Activated naive CD8-positive, alpha-beta T cell treated with anti-CD3 and anti-CD28 coated beads, Interleukin-2, amount 10 ng/mL, durations not matched to agents 7 days and 5 days (primary cell): ENCODE measurements around the gene AMBN. TPM values are rescaled to one million over a fixed set of nuclear protein-coding genes. Genes with fewer than 3 reads are reported as not detected.
"Not testable (repeated sequence)": the region's sequence is repeated elsewhere in the genome, so short reads cannot be mapped to it uniquely, and the experiment has no call there.

Source experiments
- ATAC-seq: fragments of 150-1000 bp; cut with Tn5 transposase; one replicate; pipeline ENCODE4 v1.10.0; 2021; ENCODE audit warnings: low read depth, moderate library complexity
- POLR2A ChIA-PET: fragments of 350-600 bp; sonication (Branson Sonifier 250); formaldehyde crosslinking; loops from one replicate; lab custom pipeline; 2021; ENCODE audit warnings: antibody characterized with exemption; lab: Charles Lee
- DNase-seq: peaks from one replicate; pipeline ENCODE4 v3.0.0; 2021
- H3K27ac Mint-ChIP-seq: one replicate; pipeline ENCODE4 v1.8.0; 2022; ENCODE audit warnings: mild to moderate bottlenecking, mixed read lengths
- H3K27me3 Mint-ChIP-seq: one replicate; pipeline ENCODE4 v1.8.0; 2022; ENCODE audit warnings: mild to moderate bottlenecking, moderate library complexity, mixed read lengths
- H3K36me3 Mint-ChIP-seq: one replicate; pipeline ENCODE4 v1.8.0; 2021; ENCODE audit warnings: mild to moderate bottlenecking, mixed read lengths
- H3K4me1 Mint-ChIP-seq: one replicate; pipeline ENCODE4 v1.8.0; 2021; ENCODE audit warnings: mixed read lengths
- H3K4me3 Mint-ChIP-seq: one replicate; pipeline ENCODE4 v1.8.0; 2022; ENCODE audit warnings: mild to moderate bottlenecking, moderate library complexity, mixed read lengths
- H3K9me3 Mint-ChIP-seq: one replicate; pipeline ENCODE4 v1.8.0; 2021; ENCODE audit warnings: mixed read lengths
- total RNA-seq, 2 experiments: library from RNA; stranded (reverse); gene quantifications; one replicate each; pipeline ENCODE4 v1.2.3, GENCODE V29; 2021

AMBN gene
- total RNA-seq, 2 experiments from 2014 or later, result not detected

DNA sequence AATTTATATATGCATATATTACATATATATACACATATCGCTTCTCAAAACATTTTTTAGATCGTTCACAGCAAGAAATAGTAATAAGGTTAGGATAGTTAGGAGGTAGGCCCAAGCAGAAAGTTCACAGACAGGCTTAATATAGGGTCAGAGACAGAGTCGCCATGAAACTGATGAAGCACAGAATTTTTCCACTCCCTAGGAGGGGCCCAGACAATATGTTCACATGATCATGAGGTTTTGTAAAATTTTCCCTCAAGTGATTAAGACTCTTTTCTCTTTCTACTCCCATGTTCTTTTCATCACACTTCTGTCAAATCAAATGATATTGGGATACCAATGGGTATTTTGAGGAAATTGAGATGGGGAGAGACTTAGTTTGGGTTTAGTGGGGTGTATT is 31.3 kb downstream of the AMBN start:
- Mint-ChIP-seq H3K27me3 (peaks cover 2% of the 10 kb centered on the region), H3K27ac (no peak overlapping the region), H3K9me3 (no peaks in the 10 kb centered on the region), H3K36me3 (no peaks in the 10 kb centered on the region), H3K4me1 (peaks cover 2% of the 10 kb centered on the region), H3K4me3 (no peak overlapping the region)
- POLR2A ChIA-PET, result no interaction called here
- DNase-seq, result no peak
- peak; percentile 70 for ATAC-seq

DNA sequence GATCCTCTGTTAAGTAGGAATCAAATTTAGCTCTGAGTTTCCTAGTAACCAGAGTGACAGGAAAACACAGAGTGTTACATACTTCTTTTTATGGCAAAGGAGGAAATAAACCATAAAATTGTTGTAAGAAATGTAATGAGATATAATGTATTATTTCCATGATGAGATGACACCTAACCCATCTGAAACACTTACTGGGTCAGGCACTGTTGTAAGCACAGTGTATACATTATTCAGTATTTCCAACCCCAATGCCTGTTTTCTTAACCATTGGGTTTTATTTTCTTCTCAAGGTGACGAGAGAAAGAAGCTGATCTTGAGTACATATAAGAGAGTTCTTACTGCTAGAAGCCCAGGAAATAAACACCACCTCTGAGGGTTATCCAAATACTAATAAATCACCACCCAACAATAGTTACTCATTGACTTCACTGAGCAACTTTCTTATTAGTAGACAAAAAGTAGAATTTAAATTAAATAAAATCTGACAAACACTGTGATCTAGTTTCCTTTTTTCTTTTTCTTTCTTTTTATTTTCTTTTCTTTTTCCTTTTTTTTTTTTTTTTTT is 32.3 kb downstream of the AMBN start:
- H3K36me3 Mint-ChIP-seq, result no peaks in the 10 kb centered on the region
- H3K27ac Mint-ChIP-seq, result no peak overlapping the region
- peak; percentile 56 for ATAC-seq
- DNase-seq, result no peak
- no peak overlapping the region for H3K4me3 Mint-ChIP-seq
- POLR2A ChIA-PET, result interaction anchor here (0.7 kb wide), 1 partner anchor 59 kb away, joined by 3 read pairs; no protein-coding TSS in a partner anchor
- no peaks in the 10 kb centered on the region for H3K9me3 Mint-ChIP-seq
- H3K27me3 Mint-ChIP-seq, result peaks cover 2% of the 10 kb centered on the region
- peaks cover 5% of the 10 kb centered on the region for H3K4me1 Mint-ChIP-seq

GRCh38 chr4:70627620-70628019 is 35.6 kb downstream of the AMBN start:
- Mint-ChIP-seq H3K27me3 (peaks cover 4% of the 10 kb centered on the region), H3K4me1 (peaks cover 5% of the 10 kb centered on the region), H3K9me3 (no peaks in the 10 kb centered on the region), H3K36me3 (no peaks in the 10 kb centered on the region), H3K4me3 (no peak overlapping the region), H3K27ac (no peak overlapping the region)
- DNase-seq, result no peak
- POLR2A ChIA-PET, result no interaction called here
- ATAC-seq, result no peak

DNA sequence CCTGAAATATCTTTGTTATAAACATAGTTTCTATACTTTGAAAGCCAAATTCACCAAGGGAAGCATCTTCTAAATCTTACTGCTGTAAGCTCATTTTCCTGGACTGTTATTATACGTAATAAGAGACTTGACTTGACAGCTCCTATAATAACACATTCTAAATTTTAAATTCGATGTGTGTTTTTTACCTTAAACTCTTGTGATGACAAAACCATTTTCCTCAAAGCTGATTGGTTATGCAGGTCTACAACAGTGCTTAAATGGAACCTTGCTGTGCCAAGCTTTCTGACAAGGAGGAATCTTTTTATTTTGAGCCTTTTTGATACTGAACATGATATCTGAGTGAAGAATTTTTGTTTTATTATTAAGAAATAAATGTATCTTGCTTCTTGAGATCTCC is 36.4 kb downstream of the AMBN start, which contains the start of gene ENAM:
Gene ENAM (plus strand): TSS at position 301 of the 400 bp plus-strand sequence. CDS start 757 bp downstream, outside the sequence.
- DNase-seq, result no peak
- H3K27ac Mint-ChIP-seq, result no peak within 1 kb of the TSS
- H3K4me1 Mint-ChIP-seq, result peaks cover 5% of the 10 kb centered on the region
- no peaks in the 10 kb centered on the region for H3K36me3 Mint-ChIP-seq
- no peaks in the 10 kb centered on the region for H3K9me3 Mint-ChIP-seq
- peaks cover 7% of the 10 kb centered on the region for H3K27me3 Mint-ChIP-seq
- H3K4me3 Mint-ChIP-seq, result no peak within 1 kb of the TSS
- POLR2A ChIA-PET, result no interaction called here
- ATAC-seq, result no peak

DNA sequence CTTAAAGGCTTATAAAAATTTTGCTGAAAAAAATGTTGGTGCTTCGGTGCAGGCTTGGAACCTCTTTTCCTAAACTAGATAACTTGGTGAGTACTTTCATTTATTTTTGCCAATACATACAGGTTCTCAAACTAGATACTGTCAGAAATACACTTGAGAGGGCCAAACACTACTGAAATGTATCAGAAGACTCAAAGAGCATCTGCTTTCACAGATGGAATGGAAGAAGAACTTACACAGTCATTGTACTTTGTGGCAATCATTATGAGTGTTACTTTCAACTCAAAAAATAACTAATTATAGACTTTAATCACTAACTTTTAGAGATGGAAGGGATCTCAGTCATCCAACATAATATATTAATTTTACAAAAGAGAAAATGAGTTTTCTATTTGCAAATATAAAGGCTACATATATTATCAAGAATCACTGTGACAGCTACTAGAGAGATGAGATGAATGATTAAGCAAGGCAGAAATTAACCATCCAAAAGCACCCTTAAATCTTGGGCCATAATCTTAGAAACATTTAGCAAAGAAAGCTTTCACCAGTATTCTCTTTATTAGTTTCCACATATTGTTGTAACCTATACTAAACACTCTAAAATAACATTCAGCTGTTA is 37.5 kb downstream of the AMBN start:
- Mint-ChIP-seq H3K4me1 (peaks cover 5% of the 10 kb centered on the region), H3K4me3 (no peak overlapping the region), H3K27ac (no peak overlapping the region), H3K36me3 (no peaks in the 10 kb centered on the region), H3K9me3 (no peaks in the 10 kb centered on the region), H3K27me3 (peaks cover 7% of the 10 kb centered on the region)
- POLR2A ChIA-PET, result no interaction called here
- DNase-seq, result no peak
- no peak for ATAC-seq

- peaks cover 7% of the 10 kb centered on the region for H3K27me3 Mint-ChIP-seq
- H3K9me3 Mint-ChIP-seq, result no peaks in the 10 kb centered on the region
- H3K4me1 Mint-ChIP-seq, result peaks cover 5% of the 10 kb centered on the region
- H3K27ac Mint-ChIP-seq, result no peak overlapping the region
- ATAC-seq, result no peak
- no peak for DNase-seq
- POLR2A ChIA-PET, result no interaction called here
- H3K36me3 Mint-ChIP-seq, result no peaks in the 10 kb centered on the region
- H3K4me3 Mint-ChIP-seq, result no peak overlapping the region
Measured at GRCh38 chr4:70630162-70630561, 38.1 kb downstream of the AMBN start.

DNA sequence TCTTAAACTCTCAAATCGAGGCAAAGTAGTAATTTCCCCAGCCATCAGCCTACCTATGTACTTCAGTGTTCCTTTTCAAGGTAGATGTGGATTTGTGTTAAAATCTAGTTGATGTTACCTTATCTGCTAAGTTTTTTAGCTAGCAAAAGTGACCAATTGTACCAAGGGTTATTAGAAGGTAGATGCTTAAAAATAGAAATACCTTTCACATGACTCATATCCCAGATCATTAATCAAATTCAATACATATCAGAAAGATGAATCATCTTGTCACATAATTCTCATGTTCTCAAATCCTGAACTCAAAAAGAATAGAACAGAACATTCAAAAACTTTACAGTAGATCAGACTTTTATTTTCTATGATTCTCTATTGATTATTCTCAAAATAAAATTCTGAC is 40.0 kb downstream of the AMBN start:
- POLR2A ChIA-PET, result no interaction called here
- H3K27me3 Mint-ChIP-seq, result peaks cover 6% of the 10 kb centered on the region
- H3K27ac Mint-ChIP-seq, result no peak overlapping the region
- H3K4me1 Mint-ChIP-seq, result peaks cover 5% of the 10 kb centered on the region
- no peak overlapping the region for H3K4me3 Mint-ChIP-seq
- H3K9me3 Mint-ChIP-seq, result no peaks in the 10 kb centered on the region
- H3K36me3 Mint-ChIP-seq, result no peaks in the 10 kb centered on the region
- DNase-seq, result no peak
- no peak for ATAC-seq

DNA sequence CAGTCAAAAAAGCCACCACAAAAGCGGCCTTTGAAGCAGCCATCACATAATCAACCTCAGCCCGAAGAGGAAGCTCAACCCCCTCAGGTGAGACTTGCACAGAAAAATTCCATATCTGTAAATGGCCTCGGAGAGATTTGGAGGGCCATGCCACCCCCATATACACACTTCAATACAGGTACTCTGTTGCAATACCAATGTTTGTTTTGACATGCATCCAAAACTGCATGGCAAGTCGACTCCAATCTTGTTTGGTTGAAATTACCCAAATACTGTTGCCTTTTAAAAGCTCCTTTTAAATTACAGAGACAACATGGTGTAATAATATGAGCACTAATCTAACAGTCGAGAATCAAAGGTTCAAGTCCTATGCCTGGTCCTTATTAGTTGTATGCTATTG is 42.4 kb downstream of the AMBN start:
- POLR2A ChIA-PET, result no interaction called here
- Mint-ChIP-seq H3K9me3 (no peaks in the 10 kb centered on the region), H3K4me1 (peaks cover 2% of the 10 kb centered on the region), H3K27ac (no peak overlapping the region), H3K27me3 (peaks cover 6% of the 10 kb centered on the region), H3K36me3 (no peaks in the 10 kb centered on the region), H3K4me3 (no peak overlapping the region)
- no peak for ATAC-seq
- no peak for DNase-seq

- no peaks in the 10 kb centered on the region for H3K9me3 Mint-ChIP-seq
- H3K36me3 Mint-ChIP-seq, result no peaks in the 10 kb centered on the region
- no peak overlapping the region for H3K27ac Mint-ChIP-seq
- no peak for ATAC-seq
- H3K4me3 Mint-ChIP-seq, result no peak overlapping the region
- H3K4me1 Mint-ChIP-seq, result peaks cover 4% of the 10 kb centered on the region
- POLR2A ChIA-PET, result no interaction called here
- H3K27me3 Mint-ChIP-seq, result peaks cover 4% of the 10 kb centered on the region
- DNase-seq, result no peak
Measured at GRCh38 chr4:70637239-70637913, 45.3 kb downstream of the AMBN start.

GRCh38 chr4:70640192-70640591 is 48.1 kb downstream of the AMBN start:
- H3K36me3 Mint-ChIP-seq, result no peaks in the 10 kb centered on the region
- no peak for DNase-seq
- H3K4me1 Mint-ChIP-seq, result peaks cover 2% of the 10 kb centered on the region
- no peaks in the 10 kb centered on the region for H3K27me3 Mint-ChIP-seq
- no peak overlapping the region for H3K4me3 Mint-ChIP-seq
- ATAC-seq, result no peak
- no peaks in the 10 kb centered on the region for H3K9me3 Mint-ChIP-seq
- H3K27ac Mint-ChIP-seq, result no peak overlapping the region
- POLR2A ChIA-PET, result no interaction called here

GRCh38 chr4:70650741-70651140 is 58.7 kb downstream of the AMBN start:
- not testable (repeated sequence) for H3K4me3 Mint-ChIP-seq, H3K27ac Mint-ChIP-seq

DNA sequence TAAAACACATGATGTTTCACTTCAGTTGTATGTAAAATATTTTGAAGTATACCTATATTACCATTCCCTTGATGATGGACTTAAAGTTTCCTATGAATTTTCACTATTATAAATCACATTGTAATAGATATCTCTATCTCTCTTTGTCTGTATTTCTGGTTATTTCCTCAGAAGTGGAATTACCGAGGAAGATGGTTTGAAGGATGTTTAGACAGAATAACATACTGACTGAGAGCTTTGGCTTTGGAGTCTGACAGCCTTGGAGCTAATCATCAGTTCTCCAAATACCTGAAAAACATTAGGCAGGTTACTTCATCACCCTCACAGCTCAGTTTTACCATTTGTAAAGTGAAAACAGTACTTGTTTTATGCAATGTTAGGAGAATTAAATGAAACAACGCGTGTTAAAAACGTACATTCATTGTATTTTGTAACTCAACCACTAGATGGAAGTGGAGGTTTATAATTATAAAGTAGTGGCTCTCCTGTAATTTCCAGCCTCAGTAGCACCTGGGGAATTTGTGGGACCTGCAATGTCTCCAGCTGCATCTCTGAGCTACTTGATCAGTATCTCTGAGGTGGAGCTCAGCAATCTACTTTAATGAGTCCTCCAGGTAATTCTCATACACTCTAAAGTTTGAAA is 59.9 kb downstream of the AMBN start:
- no peak for DNase-seq
- peak; percentile 67 for ATAC-seq
- Mint-ChIP-seq H3K9me3 (no peaks in the 10 kb centered on the region), H3K4me3 (no peak overlapping the region), H3K36me3 (no peaks in the 10 kb centered on the region), H3K27me3 (peaks cover 10% of the 10 kb centered on the region), H3K27ac (no peak overlapping the region), H3K4me1 (peaks cover 5% of the 10 kb centered on the region)
- POLR2A ChIA-PET, result interaction anchor here (0.7 to 1.3 kb wide), 2 partner anchors 7 to 53 kb away, joined by 7 read pairs; no protein-coding TSS in a partner anchor

More at GRCh38 chr4:70650741-70651140, 58.7 kb downstream of the AMBN start:
- H3K9me3 Mint-ChIP-seq, ATAC-seq, H3K36me3 Mint-ChIP-seq, H3K4me1 Mint-ChIP-seq, DNase-seq, H3K27me3 Mint-ChIP-seq, POLR2A ChIA-PET: not testable (repeated sequence)

- Mint-ChIP-seq H3K27me3 (peaks cover 12% of the 10 kb centered on the region), H3K36me3 (no peaks in the 10 kb centered on the region), H3K27ac (no peak overlapping the region), H3K9me3 (no peaks in the 10 kb centered on the region), H3K4me1 (peaks cover 7% of the 10 kb centered on the region), H3K4me3 (no peak overlapping the region)
- DNase-seq, result no peak
- POLR2A ChIA-PET, result no interaction called here
- ATAC-seq, result no peak
Measured at GRCh38 chr4:70654605-70655011, 62.6 kb downstream of the AMBN start.
